RWPE2 (cell line): ENCODE measurements around the gene FAM149A.

Experiments
- ATAC-seq: fragments of 200-7000 bp; cut with Tn5 transposase; 3 replicates; pipeline ENCODE4 v1.9.1; 2021; ENCODE audit warnings: low read depth
- DNase-seq: peaks from one replicate; pipeline ENCODE4 v3.0.0-alpha.2; 2020; ENCODE audit warnings: low spot score
- H3K27ac ChIP-seq: fragments of 450-650 bp; 2 replicates; pipeline ENCODE4 v1.5.1; 2017; ENCODE audit warnings: mild to moderate bottlenecking; ENCODE audit not compliant: poor library complexity, severe bottlenecking
- H3K27me3 ChIP-seq: fragments of 250-450 bp; sonication (Bioruptor Pico); 2 replicates; pipeline ENCODE4 v1.5.1; 2021; ENCODE audit warnings: mild to moderate bottlenecking, moderate library complexity; ENCODE audit not compliant: insufficient read depth, poor library complexity, severe bottlenecking
- H3K36me3 ChIP-seq: fragments of 250-450 bp; sonication (Bioruptor Pico); 2 replicates; pipeline ENCODE4 v1.5.1; 2020; ENCODE audit warnings: low read depth, mild to moderate bottlenecking, moderate library complexity
- H3K4me1 ChIP-seq: fragments of 250-450 bp; sonication (Bioruptor Pico); 2 replicates; pipeline ENCODE4 v1.5.1; 2021; ENCODE audit warnings: mild to moderate bottlenecking, moderate library complexity; ENCODE audit not compliant: insufficient read depth, poor library complexity, severe bottlenecking
- H3K4me3 ChIP-seq: fragments of 250-450 bp; sonication (Bioruptor Pico); 2 replicates; pipeline ENCODE4 v1.5.1; 2021; ENCODE audit warnings: mild to moderate bottlenecking, moderate library complexity; ENCODE audit not compliant: severe bottlenecking
- H3K9me3 ChIP-seq: fragments of 250-450 bp; sonication (Bioruptor Pico); 2 replicates; pipeline ENCODE4 v1.5.1; 2021; ENCODE audit warnings: mild to moderate bottlenecking, moderate library complexity; ENCODE audit not compliant: severe bottlenecking
- TF ChIP-seq, protein P1 (sequence below): fragments of 450-650 bp; IDR thresholded peaks from one replicate; pipeline ENCODE4 v1.5.1; 2017; ENCODE audit warnings: mild to moderate bottlenecking, moderate library complexity; ENCODE audit not compliant: poor library complexity, severe bottlenecking

Gene FAM149A

DNA sequence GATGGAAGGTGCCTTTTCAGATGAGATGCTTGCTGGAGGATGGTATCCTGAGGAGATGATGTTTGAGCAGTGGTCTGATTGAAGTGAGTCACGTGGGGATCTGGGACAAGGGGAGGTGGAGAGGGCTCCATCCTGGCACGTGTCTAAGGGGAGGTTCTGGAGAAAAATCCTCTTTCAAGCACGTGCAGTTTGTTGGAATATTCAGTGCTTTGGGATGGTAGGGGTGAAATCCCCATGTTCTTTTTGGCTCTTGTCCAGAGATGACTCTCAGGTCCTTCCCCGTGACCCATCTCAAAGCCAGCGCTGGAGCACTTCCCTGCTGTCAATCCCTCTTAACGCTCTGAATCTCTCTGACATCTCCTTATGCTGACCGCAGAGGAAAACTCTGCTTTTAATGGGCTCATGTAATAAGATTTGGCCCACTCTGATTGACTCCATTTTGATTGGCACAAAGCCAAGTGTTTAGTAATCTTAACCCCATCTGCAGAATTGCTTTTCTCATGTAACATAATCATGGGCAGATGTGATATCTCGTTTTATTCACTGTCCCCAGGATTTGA, 112.0 kb downstream of the FAM149A start:
- Histone ChIP-seq H3K27ac (no peak overlapping the region), H3K4me1 (no peaks in the 10 kb centered on the region), H3K36me3 (no peaks in the 10 kb centered on the region), H3K9me3 (no peaks in the 10 kb centered on the region), H3K27me3 (no peaks in the 10 kb centered on the region), H3K4me3 (no peak overlapping the region)
- DNase-seq (no peak), ATAC-seq (no peak)
- TF ChIP-seq, protein P1, sequence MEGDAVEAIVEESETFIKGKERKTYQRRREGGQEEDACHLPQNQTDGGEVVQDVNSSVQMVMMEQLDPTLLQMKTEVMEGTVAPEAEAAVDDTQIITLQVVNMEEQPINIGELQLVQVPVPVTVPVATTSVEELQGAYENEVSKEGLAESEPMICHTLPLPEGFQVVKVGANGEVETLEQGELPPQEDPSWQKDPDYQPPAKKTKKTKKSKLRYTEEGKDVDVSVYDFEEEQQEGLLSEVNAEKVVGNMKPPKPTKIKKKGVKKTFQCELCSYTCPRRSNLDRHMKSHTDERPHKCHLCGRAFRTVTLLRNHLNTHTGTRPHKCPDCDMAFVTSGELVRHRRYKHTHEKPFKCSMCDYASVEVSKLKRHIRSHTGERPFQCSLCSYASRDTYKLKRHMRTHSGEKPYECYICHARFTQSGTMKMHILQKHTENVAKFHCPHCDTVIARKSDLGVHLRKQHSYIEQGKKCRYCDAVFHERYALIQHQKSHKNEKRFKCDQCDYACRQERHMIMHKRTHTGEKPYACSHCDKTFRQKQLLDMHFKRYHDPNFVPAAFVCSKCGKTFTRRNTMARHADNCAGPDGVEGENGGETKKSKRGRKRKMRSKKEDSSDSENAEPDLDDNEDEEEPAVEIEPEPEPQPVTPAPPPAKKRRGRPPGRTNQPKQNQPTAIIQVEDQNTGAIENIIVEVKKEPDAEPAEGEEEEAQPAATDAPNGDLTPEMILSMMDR: no peak

DNA sequence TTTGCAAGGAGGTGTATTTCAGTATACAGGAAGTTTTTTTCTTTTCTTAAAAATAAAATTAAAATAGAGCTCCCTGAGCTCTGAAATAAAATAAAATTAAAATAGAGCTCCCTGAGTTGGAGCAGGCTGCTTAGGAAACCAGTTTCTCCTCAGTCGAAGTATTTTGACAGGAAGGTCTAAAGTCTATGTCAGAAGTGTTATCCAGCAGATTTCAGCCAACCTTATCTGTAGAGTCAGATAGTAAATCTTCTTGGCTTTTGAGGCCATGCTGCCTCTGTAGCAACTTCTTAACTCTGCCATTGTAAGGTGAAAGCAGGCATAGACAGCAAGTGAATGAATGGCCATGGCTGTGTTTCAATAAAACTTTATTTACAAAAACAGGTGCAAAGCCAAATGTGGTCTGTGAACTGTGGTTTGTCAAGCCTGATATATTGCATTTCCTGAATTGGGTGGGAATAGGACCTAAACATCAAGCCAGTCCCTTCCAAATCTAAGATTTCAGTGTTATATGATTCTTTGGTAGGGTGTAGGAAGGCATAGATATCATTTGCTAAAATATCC, 113.3 kb downstream of the FAM149A start:
- ATAC-seq (no peak), DNase-seq (no peak)
- H3K27me3 ChIP-seq: peaks cover 3% of the 10 kb centered on the region
- no peaks in the 10 kb centered on the region for H3K36me3 ChIP-seq
- H3K27ac ChIP-seq: no peak overlapping the region
- H3K4me3 ChIP-seq: no peak overlapping the region
- H3K9me3 ChIP-seq: no peaks in the 10 kb centered on the region
- H3K4me1 ChIP-seq: no peaks in the 10 kb centered on the region
- TF ChIP-seq, protein P1: no peak

DNA sequence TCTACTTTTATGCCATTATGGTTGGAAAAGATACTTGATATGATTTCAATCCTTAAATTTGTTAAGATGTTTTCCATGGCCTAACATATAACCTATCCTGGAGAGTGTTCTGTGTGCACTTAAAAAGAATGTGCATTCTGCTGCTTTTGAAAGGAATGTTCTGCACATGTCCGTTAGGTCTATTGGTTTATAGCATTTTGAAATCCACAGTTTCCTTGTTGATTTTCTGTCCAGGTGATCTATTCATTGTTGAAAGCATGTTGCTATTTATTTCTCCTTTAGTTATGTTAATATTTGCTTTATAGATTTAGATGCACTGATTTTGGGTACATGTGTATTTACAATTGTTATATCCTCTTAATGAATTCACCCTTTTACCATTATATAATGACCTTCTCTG, 117.1 kb downstream of the FAM149A start:
- H3K27ac ChIP-seq: no peak overlapping the region
- H3K9me3 ChIP-seq: no peaks in the 10 kb centered on the region
- H3K36me3 ChIP-seq: no peaks in the 10 kb centered on the region
- no peak overlapping the region for H3K4me3 ChIP-seq
- no peaks in the 10 kb centered on the region for H3K4me1 ChIP-seq
- ATAC-seq (no peak), DNase-seq (no peak)
- TF ChIP-seq, protein P1: no peak
- peaks cover 3% of the 10 kb centered on the region for H3K27me3 ChIP-seq
